Tibial artery (tissue), 4 donors: ENCODE results near the gene HDAC1.

Experiments
- DNase-seq, 2 donors: peaks; one replicate each; pipeline ENCODE4 v3.0.0-alpha.2; 2019
- H3K27ac ChIP-seq, 2 donors: fragments of 200-600 bp; sonication (generic) in 1 of 2; 1 replicate in 1 of 2; 2 replicates in 1 of 2; pipeline ENCODE4 v1.5.1; 2018 to 2019; ENCODE audit warnings: mild to moderate bottlenecking in 1 of 2
- H3K27me3 ChIP-seq, 2 donors: fragments of 200-600 bp; sonication (generic) in 1 of 2; one replicate each; pipeline versions ENCODE4 v1.5.1 to v1.6.0; 2016 to 2019
- H3K36me3 ChIP-seq, 3 donors: fragments of 200-600 bp; sonication (generic) in 2 of 3; one replicate each; pipeline ENCODE4 v1.5.1; 2016 to 2019; ENCODE audit warnings: mild to moderate bottlenecking in 2 of 3
- H3K4me1 ChIP-seq, 4 donors: fragments of 200-600 bp; sonication (generic) in 2 of 4; 1 replicate in 3 of 4; 2 replicates in 1 of 4; pipeline ENCODE4 v1.5.1; 2016 to 2019
- H3K4me3 ChIP-seq, 2 donors: fragments of 200-600 bp; sonication (generic) in 1 of 2; 1 replicate in 1 of 2; 2 replicates in 1 of 2; pipeline ENCODE4 v1.5.1; 2018 to 2019; ENCODE audit warnings: mild to moderate bottlenecking in 2 of 2
- H3K9me3 ChIP-seq, 3 donors: fragments of 200-600 bp; sonication (generic) in 1 of 3; one replicate each; pipeline ENCODE4 v1.5.1; 2016 to 2019
- CTCF ChIP-seq, 2 experiments: fragments of 200-600 bp in 1 of 2; fragments of 450-650 bp in 1 of 2; IDR thresholded peaks; one replicate each; pipeline ENCODE4 v1.5.1; 2017 to 2019; ENCODE audit warnings: antibody characterized with exemption in 2 of 2, mild to moderate bottlenecking in 1 of 2, moderate library complexity in 1 of 2
- intact Hi-C: fragments of 100-400 bp; cut with DNase I; formaldehyde crosslinking; loops from one replicate; pipeline ENCODE4 v1.15.0; 2023; ENCODE audit warnings: low total_unique reads

Gene HDAC1

DNA sequence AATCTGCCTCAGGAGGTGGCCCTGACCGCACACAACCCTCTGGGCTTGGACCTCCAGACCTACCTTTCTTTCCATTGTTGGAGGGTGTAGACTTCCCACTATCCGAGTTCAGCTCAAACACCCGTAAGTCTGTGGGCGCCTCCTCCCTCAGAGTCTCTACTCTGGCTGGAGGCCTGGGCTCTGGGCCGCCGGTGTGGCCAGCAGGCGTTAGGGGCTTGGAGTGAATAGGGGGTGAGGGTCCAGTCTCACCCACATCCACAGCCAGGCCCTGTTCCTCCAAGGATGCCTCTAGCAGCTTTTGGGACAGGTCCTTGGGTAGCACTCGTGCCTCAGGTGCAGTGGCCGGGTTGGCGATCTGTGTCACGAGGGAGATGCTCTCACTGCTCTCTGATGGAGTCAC is 84.3 kb downstream of the HDAC1 start:
- Histone ChIP-seq H3K36me3 (peaks cover 87 to 99% (median 97%) of the 10 kb centered on the region in 3 donors), H3K9me3 (no peaks in the 10 kb centered on the region), H3K27me3 (no peaks in the 10 kb centered on the region), H3K27ac (no peak overlapping the region), H3K4me3 (no peak overlapping the region), H3K4me1 (no peaks in the 10 kb centered on the region)
- TF ChIP-seq CTCF (IDR thresholded peaks at IDR 0.05): no peak
- intact Hi-C loops: no loop called here
- no peak for DNase-seq

GRCh38 chr1:32377541-32378220 is 85.8 kb downstream of the HDAC1 start:
- Histone ChIP-seq H3K4me1 (no peaks in the 10 kb centered on the region), H3K9me3 (no peaks in the 10 kb centered on the region), H3K27ac (no peak overlapping the region), H3K4me3 (no peak overlapping the region), H3K36me3 (peaks cover 91 to 100% (median 97%) of the 10 kb centered on the region in 3 donors), H3K27me3 (no peaks in the 10 kb centered on the region)
- intact Hi-C loops: no loop called here
- no peak for TF ChIP-seq CTCF (IDR thresholded peaks at IDR 0.05)
- DNase-seq: no peak

DNA sequence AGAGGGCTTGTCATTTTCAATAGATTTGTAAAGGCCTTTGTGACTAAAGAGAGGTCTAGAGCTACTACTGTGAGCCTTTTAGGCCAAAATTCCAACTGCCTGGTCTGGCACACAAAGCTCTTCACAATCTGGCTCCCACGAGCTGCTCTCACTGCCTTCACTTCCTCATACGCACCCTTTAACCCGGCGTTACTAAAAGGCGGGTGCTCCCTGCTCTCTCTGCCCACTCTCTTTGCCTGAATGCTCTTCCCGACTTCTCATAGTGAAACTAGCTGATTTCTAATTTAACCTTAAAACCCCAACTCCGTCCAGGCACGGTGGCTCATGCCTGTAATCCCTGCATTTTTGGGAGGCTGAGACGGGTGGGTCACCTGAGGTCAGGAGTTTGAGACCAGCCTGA is 88.2 kb downstream of the HDAC1 start:
- H3K4me3 ChIP-seq: no peak overlapping the region
- H3K27ac ChIP-seq: no peak overlapping the region
- no peaks in the 10 kb centered on the region for H3K9me3 ChIP-seq
- H3K4me1 ChIP-seq: no peaks in the 10 kb centered on the region
- H3K27me3 ChIP-seq: no peaks in the 10 kb centered on the region
- H3K36me3 ChIP-seq: peaks cover 93 to 100% (median 99%) of the 10 kb centered on the region in 3 donors
- TF ChIP-seq CTCF (IDR thresholded peaks at IDR 0.05): no peak
- intact Hi-C loops: no loop called here
- DNase-seq: no peak
